ENCODE measurements around the gene UBAP2.

The UBAP2 gene, protein sequence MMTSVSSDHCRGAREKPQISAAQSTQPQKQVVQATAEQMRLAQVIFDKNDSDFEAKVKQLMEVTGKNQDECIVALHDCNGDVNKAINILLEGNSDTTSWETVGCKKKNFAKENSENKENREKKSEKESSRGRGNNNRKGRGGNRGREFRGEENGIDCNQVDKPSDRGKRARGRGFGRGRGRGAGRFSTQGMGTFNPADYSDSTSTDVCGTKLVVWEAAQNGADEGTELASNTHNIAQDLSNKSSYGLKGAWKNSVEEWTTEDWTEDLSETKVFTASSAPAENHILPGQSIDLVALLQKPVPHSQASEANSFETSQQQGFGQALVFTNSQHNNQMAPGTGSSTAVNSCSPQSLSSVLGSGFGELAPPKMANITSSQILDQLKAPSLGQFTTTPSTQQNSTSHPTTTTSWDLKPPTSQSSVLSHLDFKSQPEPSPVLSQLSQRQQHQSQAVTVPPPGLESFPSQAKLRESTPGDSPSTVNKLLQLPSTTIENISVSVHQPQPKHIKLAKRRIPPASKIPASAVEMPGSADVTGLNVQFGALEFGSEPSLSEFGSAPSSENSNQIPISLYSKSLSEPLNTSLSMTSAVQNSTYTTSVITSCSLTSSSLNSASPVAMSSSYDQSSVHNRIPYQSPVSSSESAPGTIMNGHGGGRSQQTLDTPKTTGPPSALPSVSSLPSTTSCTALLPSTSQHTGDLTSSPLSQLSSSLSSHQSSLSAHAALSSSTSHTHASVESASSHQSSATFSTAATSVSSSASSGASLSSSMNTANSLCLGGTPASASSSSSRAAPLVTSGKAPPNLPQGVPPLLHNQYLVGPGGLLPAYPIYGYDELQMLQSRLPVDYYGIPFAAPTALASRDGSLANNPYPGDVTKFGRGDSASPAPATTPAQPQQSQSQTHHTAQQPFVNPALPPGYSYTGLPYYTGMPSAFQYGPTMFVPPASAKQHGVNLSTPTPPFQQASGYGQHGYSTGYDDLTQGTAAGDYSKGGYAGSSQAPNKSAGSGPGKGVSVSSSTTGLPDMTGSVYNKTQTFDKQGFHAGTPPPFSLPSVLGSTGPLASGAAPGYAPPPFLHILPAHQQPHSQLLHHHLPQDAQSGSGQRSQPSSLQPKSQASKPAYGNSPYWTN

DNA sequence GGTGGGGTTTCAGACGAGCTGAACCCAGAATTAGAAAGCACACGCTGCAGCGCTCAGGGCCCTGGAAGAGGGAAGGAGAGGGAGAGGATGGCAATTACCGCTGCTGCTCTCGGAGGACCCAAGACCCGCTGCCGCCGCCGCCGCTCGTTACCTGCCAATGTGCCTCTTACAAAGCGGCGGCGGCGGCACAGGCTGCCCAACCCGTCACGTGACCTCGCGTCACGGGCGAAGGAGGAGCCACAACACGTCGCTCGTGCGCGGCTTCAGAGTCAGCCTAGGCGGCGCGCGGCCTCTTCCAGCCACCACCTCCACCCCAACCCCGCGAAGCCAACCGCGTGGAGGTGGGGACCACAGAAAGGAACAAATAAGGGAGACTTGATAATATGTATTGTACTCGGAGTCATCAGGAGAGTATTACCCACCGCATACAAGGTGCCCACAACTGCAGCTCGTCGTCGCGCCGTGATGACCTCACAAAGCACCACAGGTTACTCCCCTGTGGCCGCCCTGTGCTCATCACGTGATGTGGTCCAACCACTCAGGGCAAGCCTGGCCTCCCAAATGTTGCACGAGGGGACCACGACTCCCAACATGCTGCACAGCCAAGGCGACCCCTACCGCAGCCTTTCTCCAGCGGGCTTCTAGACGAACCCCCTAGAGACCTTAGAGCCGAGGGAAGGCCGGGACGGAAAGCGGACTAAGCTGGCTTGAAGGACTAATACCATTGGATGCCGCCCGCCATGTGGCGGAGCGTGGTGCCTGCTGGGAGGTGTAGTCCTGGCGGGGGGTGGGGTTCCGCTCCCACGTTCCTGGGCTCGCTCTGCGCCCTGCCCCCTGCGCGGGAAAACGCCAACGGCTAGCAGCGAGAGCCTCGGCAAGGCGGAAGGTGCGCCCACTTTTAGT, at the start of gene UBAP2:
UBAP2 (minus strand) TSS at position 161 of the 903 bp plus-strand sequence. CDS start 31,739 bp downstream, outside the sequence.
- Mint-ChIP-seq H3K27me3 (ENCODE audit: low read depth) (no peaks in the 10 kb centered on the region), H3K4me1 (ENCODE audit: low read depth) (peaks cover 36% of the 10 kb centered on the region), H3K9me3 (no peaks in the 10 kb centered on the region), H3K4me3 (peak within 1 kb of the TSS; percentile 97), H3K27ac (peak within 1 kb of the TSS; percentile 100), H3K36me3 (ENCODE audit: low read depth) (peaks cover 6% of the 10 kb centered on the region)

DNA sequence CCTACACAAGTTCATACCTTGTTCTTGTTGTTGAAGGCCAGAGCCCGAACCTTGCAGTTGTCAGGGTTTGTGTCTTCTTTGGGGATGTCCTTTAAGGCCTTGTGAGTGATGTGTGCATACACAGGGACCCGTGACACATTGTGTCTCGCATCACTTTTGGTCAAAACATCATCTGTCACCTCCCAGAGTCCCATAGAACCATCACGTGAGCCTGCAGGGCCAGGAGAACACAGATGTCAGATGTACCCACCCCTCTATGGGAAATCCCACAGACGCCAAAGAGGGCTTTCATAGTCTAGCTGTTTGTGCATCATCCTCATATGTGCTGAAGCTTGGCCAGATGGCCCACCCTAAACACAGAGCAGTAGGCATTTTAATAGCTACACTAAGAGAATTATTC, 49.6 kb upstream of the UBAP2 start:
- no peaks in the 10 kb centered on the region for H3K27me3 Mint-ChIP-seq (ENCODE audit: low read depth)
- H3K27ac Mint-ChIP-seq = no peak overlapping the region
- H3K36me3 Mint-ChIP-seq (ENCODE audit: low read depth) = peaks cover 15% of the 10 kb centered on the region
- H3K4me3 Mint-ChIP-seq = no peak overlapping the region
- no peaks in the 10 kb centered on the region for H3K4me1 Mint-ChIP-seq (ENCODE audit: low read depth)
- H3K9me3 Mint-ChIP-seq = no peaks in the 10 kb centered on the region

DNA sequence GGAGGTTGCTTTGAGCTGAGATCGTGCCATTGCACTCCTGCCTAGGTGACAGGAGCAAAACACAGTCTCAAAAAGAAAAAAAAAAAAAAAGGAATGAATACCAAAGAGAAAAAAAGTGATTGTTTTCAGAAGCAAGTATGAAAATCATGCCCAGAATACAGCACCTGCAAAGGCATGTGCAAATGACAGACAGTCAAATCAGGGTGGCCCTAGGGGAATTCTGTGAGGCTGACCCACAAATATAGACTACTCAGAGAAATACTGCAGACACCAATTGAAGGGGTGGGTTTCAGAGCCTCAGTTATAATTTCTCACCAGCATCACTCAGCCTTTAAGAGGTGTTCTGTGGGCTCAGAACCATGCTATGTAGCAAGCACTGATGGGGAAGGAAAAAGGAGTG, 49.2 kb upstream of the UBAP2 start:
- Mint-ChIP-seq H3K9me3 (no peaks in the 10 kb centered on the region), H3K27me3 (ENCODE audit: low read depth) (no peaks in the 10 kb centered on the region), H3K4me1 (ENCODE audit: low read depth) (no peaks in the 10 kb centered on the region), H3K27ac (no peak overlapping the region), H3K4me3 (no peak overlapping the region), H3K36me3 (ENCODE audit: low read depth) (peaks cover 16% of the 10 kb centered on the region)

DNA sequence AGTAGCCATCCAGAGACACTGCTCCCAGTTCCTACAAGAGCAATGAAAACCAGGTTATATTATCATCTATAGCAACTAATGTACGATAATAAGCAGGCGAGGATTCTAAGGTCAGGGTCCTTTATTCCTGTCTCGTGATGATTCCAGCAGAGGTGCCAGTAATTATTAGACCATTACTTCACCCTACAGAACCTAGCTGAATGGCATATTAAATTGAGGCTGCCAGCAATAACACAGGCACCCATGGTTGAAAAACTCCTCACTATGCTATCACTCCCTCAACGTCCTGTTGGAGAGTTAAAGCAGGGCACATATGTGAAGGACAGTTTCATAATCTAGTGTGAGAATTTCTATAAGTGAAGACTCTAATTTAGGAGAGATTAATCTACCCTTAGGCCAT, 48.1 kb upstream of the UBAP2 start:
- Mint-ChIP-seq H3K27me3 (ENCODE audit: low read depth) (no peaks in the 10 kb centered on the region), H3K27ac (no peak overlapping the region), H3K4me1 (ENCODE audit: low read depth) (peaks cover 3% of the 10 kb centered on the region), H3K36me3 (ENCODE audit: low read depth) (peaks cover 17% of the 10 kb centered on the region), H3K4me3 (no peak overlapping the region), H3K9me3 (no peaks in the 10 kb centered on the region)

DNA sequence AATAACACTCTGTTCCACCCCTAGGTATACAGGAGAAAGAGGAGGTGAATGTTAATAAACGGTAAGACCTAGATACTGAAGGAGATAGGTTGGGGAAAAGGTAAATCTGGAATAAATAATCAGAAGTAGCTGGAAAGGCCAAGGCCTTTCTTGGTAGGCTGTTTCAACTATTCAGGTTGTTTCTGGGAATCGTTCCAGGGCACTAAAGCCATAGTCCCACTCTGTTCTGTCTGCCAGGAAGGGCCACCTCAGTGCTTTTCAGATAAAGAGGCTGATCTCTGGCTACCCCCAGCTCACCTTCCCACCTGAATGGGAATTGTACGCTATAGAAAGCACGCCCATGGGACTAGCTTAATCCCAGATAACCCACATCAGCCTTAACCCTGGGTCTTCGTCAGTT, 44.9 kb upstream of the UBAP2 start:
- no peak overlapping the region for H3K27ac Mint-ChIP-seq
- no peak overlapping the region for H3K4me3 Mint-ChIP-seq
- H3K4me1 Mint-ChIP-seq (ENCODE audit: low read depth) = peaks cover 3% of the 10 kb centered on the region
- no peaks in the 10 kb centered on the region for H3K9me3 Mint-ChIP-seq
- H3K27me3 Mint-ChIP-seq (ENCODE audit: low read depth) = no peaks in the 10 kb centered on the region
- H3K36me3 Mint-ChIP-seq (ENCODE audit: low read depth) = peaks cover 28% of the 10 kb centered on the region

DNA sequence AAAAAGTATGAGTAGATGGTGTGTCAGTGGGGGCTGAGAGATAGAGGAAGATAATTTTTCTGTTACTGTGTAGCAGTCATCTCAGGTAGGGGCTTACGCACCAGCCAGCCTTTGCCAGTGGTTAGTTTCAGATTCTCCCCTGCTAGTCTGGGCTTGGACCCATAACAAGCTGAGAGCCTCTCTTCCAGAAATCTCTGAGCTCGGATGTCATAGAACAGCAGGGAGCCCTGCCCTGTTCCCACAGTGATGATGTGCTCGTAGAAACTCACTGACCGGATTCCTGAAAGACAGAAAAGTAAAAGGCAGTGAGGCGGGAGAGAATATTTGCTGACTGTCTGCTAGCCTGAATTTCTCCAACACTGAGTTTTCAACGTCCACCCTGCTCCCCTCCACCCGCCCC, 40.6 kb upstream of the UBAP2 start:
- Mint-ChIP-seq H3K27ac (no peak overlapping the region), H3K36me3 (ENCODE audit: low read depth) (peaks cover 36% of the 10 kb centered on the region), H3K4me3 (no peak overlapping the region), H3K27me3 (ENCODE audit: low read depth) (no peaks in the 10 kb centered on the region), H3K9me3 (no peaks in the 10 kb centered on the region), H3K4me1 (ENCODE audit: low read depth) (peaks cover 5% of the 10 kb centered on the region)

DNA sequence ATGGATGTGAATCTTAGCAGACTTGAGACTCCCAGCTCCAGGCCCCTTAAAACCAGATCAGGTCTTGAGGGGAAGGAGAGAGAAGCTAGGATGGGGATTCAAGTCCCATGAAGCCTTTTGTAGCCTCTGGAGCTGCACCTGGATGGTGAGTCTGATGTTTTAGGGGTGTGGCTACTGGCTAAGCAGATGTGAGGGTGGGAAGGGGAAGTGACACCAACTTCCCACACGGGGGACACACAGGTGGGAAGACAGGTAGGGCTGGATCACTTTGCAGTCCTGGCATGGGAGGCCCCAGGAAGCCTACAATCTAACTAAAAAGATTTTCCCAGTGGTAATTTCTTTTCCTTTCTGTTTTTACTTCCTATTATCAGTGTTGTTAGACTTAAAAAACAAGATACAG, 38.7 kb upstream of the UBAP2 start:
- H3K27ac Mint-ChIP-seq = no peak overlapping the region
- no peaks in the 10 kb centered on the region for H3K27me3 Mint-ChIP-seq (ENCODE audit: low read depth)
- peaks cover 31% of the 10 kb centered on the region for H3K36me3 Mint-ChIP-seq (ENCODE audit: low read depth)
- H3K4me1 Mint-ChIP-seq (ENCODE audit: low read depth) = peaks cover 5% of the 10 kb centered on the region
- no peak overlapping the region for H3K4me3 Mint-ChIP-seq
- no peaks in the 10 kb centered on the region for H3K9me3 Mint-ChIP-seq

DNA sequence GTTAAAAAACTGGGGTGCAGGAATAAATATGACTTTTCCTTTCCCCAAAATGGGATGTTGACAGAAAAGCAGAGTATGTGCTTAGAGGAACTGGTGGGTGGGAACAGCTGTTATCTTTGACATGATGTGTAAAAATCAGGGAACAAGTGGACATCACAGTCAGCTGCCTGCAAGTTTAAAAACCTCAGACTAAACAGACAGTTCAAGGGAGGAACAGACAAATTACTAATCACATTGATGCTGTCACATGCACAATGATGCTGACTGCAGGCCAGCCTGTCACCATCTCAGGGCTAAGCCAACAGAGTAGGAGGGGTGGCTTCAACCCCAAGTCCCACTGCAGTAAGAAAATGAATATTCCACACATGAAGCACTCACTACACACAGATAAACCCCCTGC, 38.2 kb upstream of the UBAP2 start:
- no peaks in the 10 kb centered on the region for H3K27me3 Mint-ChIP-seq (ENCODE audit: low read depth)

DNA sequence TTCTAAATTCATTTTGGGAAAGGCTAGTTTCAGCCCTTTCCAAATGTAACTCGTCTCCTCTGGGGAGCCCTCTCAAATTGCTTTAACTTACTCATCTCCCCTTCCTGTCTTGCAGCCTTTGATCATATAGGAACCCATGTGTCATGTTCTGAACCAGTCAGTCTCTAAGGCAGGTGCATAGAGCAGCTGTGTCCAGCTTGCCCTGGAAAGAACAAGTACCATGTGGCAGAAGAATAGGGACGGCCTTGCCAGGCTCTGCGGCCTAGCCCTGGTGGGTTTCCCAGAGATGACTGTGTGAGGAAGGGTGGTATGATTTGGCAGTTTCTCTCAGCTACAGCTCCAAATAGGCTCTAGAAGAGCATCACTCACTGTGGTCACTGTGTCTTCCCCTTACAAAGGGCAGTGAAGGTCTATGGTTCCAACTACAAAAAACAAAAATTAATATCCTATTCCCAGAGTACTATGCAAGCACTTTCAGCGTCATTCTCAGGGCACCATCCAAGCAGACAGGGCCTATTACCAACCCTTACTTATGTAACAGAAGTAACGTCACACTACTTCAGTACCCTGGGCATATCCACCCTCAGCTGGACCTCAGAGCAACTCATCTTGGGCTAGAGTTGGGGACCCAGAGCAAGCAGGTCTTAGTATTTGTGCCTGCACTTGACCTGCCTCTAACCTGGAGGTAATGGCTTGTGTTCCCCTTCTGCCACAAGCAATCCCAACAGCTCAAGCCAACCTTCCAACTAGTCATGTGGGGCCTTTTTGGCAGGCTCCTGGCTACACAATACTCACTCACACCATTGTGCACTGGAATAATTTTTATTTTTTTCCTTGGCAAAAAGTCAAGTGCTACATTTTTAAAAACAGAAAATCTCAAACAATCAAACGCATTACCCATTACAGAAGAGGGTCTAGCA, 37.2 kb upstream of the UBAP2 start:
- H3K4me3 Mint-ChIP-seq = no peak overlapping the region
- H3K4me1 Mint-ChIP-seq (ENCODE audit: low read depth) = peaks cover 1% of the 10 kb centered on the region
- H3K27me3 Mint-ChIP-seq (ENCODE audit: low read depth) = no peaks in the 10 kb centered on the region
- no peak overlapping the region for H3K27ac Mint-ChIP-seq
- peaks cover 26% of the 10 kb centered on the region for H3K36me3 Mint-ChIP-seq (ENCODE audit: low read depth)
- H3K9me3 Mint-ChIP-seq = no peaks in the 10 kb centered on the region

More for the DNA sequence above, 38.2 kb upstream of the UBAP2 start:
- Mint-ChIP-seq H3K36me3 (ENCODE audit: low read depth) (peaks cover 27% of the 10 kb centered on the region), H3K9me3 (no peaks in the 10 kb centered on the region), H3K4me1 (ENCODE audit: low read depth) (peaks cover 3% of the 10 kb centered on the region), H3K27ac (no peak overlapping the region), H3K4me3 (no peak overlapping the region)

DNA sequence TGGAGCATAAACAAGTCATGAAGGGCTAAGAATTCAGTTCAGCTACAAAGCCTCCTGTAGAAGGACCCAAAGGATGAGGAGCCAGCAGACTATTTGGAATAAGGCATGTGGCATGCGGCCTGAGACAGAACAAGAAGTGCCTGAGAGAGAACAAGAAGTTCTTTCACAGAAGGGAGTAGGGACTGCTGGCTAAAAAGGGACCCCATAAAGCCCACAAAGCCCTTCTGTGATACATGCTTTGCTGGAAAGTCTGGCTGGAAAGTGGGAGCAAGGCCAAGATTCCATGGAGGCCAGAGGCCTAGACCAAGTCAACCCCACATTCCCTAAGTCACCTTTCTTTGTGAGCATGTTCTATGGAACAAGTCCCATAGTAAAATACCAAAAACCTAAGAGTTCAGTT, 35.9 kb upstream of the UBAP2 start:
- Mint-ChIP-seq H3K27me3 (ENCODE audit: low read depth) (no peaks in the 10 kb centered on the region), H3K9me3 (no peaks in the 10 kb centered on the region), H3K27ac (no peak overlapping the region), H3K4me3 (no peak overlapping the region), H3K36me3 (ENCODE audit: low read depth) (peaks cover 23% of the 10 kb centered on the region), H3K4me1 (ENCODE audit: low read depth) (peaks cover 1% of the 10 kb centered on the region)

DNA sequence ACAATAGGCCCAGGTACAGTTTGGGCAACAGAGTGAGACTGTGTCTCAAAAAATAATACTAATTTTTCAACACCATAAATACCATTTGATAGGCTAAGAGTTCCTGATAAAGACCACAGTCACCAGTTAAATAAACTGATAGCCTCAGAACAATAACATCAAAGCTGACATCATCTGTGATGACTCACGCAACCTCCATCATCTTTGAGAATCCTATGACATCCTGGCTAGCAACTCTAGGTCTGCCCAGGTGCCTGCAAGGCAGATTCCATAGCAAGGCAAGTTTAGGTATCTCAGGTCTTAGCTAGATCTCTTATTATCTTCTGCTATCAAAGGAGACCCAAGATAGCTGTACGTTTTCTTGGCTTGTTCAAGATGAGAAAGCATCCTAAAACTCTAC, 30.5 kb upstream of the UBAP2 start:
- H3K27ac Mint-ChIP-seq = no peak overlapping the region
- H3K36me3 Mint-ChIP-seq (ENCODE audit: low read depth) = no peaks in the 10 kb centered on the region
- H3K4me3 Mint-ChIP-seq = no peak overlapping the region
- H3K4me1 Mint-ChIP-seq (ENCODE audit: low read depth) = peaks cover 2% of the 10 kb centered on the region
- H3K27me3 Mint-ChIP-seq (ENCODE audit: low read depth) = no peaks in the 10 kb centered on the region
- no peaks in the 10 kb centered on the region for H3K9me3 Mint-ChIP-seq

DNA sequence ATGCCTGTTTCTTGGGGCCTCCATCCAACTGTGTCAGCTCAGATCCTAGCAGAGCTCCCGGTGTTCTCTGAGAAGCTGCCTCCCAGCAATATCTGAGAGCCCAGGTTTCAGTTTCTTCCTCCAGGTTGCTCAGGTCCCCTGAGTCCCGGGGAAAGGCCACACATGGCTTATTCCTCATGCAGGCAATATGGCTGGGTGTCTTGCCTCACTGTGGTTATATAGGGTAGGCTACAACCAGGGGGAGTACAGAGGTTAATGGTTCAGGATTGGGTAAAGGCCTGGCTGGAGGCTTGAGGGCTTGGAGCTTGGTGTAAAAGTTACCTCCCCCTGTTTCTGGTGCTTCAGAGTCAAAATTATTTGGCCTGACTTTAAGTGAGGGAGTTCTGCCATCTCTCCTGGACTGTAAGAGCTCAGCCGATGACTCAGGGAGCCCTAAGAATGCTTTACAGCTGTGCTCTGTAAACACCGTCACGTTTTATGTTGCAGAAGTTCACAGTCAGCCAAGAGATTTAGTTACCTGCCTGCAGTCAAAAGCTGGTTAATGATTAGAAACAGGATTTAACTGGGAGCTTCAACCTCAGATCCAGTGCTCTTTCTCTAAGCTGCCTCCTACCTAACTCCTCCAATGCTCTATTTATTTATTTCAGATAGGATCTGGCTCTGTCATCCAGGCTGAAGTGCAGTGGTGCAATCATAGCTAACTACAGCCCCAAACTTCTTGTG, 24.3 kb upstream of the UBAP2 start:
- Mint-ChIP-seq H3K36me3 (ENCODE audit: low read depth) (no peaks in the 10 kb centered on the region), H3K9me3 (no peaks in the 10 kb centered on the region), H3K27me3 (ENCODE audit: low read depth) (no peaks in the 10 kb centered on the region), H3K27ac (no peak overlapping the region), H3K4me1 (ENCODE audit: low read depth) (peaks cover 7% of the 10 kb centered on the region), H3K4me3 (no peak overlapping the region)

DNA sequence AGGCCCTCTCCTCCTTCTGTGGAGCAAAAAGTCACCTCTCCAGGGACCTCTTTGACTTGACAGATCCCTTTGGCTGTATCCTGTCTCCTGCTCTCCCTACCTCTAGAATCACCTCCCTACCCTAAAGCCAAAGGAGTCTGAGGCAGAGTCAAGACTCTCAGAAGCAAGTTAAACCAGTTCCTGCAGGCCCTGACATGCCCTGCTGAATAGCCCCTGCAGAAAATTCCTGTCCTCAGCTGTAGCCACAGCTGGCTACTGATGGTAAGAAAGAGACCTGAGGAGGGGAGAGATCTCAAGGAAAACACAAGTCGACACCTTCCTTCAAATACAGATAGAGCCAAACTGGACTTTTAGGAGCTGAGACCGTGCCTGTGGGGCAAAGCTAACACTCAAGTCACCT, 23.7 kb upstream of the UBAP2 start:
- Mint-ChIP-seq H3K4me1 (ENCODE audit: low read depth) (peaks cover 7% of the 10 kb centered on the region), H3K27me3 (ENCODE audit: low read depth) (no peaks in the 10 kb centered on the region), H3K4me3 (no peak overlapping the region), H3K36me3 (ENCODE audit: low read depth) (no peaks in the 10 kb centered on the region), H3K9me3 (no peaks in the 10 kb centered on the region), H3K27ac (no peak overlapping the region)

Measured in T-helper 1 cell treated with Interleukin-12 subunit alpha and Interleukin-12 subunit beta and Interleukin-4 antibody, amounts not matched to agents 30 μg/mL and 1 μg/mL, for 36 hours (primary cell).